ENCODE measurements around the gene C1QBP.

Gene C1QBP

DNA sequence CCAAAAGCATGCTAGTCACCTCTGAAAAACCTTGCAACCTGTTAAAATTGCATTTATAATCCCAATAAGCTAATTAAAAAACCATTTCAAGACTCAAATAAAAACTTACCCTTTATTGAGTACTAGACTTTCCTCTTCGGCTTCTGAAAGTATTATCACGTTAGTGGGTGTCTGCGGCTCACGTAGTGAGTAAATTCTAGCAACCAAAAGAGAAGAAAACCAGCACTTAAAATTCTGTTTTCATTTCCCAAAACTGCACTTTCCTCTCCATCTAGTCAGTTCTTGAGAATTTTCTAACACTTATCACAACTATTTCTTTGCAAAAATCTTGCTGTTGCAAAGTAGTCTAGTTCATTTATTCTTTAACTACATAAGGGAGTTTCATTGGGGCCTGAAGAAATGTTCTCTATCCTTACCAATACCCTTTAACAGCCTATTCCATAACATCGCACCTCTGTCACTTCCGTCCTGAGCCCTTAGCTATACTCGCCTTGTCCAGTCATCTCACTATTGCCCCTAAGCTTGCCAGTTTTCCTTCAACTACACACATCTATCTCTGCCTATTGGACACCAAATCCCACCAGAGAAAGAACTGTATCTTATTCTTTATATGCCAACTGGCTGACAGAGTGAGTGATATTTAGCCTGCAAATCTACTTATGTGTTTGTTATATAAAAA is 28.2 kb downstream of the C1QBP start:
- TF ChIP-seq CTCF (IDR thresholded peaks at IDR 0.05; ENCODE audit: low read depth, low read length) = no peak
- no peak overlapping the region for H3K4me3 ChIP-seq (ENCODE audit: low read depth, low read length)

DNA sequence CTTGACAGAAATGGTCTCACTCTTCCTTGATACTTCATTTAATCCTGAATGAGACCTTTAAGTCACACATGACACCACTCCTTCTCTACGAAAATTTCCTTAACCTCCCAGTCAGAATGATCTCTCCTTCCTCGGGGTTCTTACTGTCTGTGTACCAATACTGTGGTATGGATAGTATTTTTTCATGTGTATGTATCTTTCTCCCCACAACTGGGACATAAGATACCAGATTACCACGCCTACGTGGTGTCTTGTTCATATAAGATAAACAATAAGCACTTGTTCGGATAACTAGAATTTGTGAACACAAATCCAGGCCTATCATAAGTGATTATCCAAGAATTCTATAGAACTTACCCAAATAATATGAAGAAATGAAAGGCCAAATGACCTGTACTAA is 30.8 kb downstream of the C1QBP start:
- TF ChIP-seq CTCF (IDR thresholded peaks at IDR 0.05; ENCODE audit: low read depth, low read length) = no peak

GRCh38 chr17:5405400-5405799 is 33.6 kb downstream of the C1QBP start:
- no peak overlapping the region for H3K4me3 ChIP-seq (ENCODE audit: low read depth, low read length)
- no peak for TF ChIP-seq CTCF (IDR thresholded peaks at IDR 0.05; ENCODE audit: low read depth, low read length)

More for the DNA sequence above, 30.8 kb downstream of the C1QBP start:
- no peak overlapping the region for H3K4me3 ChIP-seq (ENCODE audit: low read depth, low read length)

DNA sequence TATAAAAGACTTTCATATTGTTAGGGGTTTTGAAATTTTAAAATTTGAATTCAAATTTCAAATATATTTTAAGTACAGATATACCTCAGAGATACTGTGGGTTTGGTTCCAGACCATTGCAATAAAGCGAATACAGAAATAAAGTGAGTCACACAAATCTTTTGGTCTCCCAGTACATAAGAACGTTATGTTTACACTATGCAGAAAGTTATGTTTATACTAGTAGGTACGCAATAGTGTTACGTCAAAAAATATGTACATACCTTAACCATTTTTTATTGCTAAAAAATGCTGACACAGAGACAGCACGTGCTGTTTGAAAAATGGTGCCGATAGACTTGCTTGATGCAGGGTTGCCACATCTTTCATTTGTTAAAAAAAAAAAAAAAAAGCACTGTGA is 39.2 kb downstream of the C1QBP start:
- no peak overlapping the region for H3K4me3 ChIP-seq (ENCODE audit: low read depth, low read length)
- TF ChIP-seq CTCF (IDR thresholded peaks at IDR 0.05; ENCODE audit: low read depth, low read length) = no peak

DNA sequence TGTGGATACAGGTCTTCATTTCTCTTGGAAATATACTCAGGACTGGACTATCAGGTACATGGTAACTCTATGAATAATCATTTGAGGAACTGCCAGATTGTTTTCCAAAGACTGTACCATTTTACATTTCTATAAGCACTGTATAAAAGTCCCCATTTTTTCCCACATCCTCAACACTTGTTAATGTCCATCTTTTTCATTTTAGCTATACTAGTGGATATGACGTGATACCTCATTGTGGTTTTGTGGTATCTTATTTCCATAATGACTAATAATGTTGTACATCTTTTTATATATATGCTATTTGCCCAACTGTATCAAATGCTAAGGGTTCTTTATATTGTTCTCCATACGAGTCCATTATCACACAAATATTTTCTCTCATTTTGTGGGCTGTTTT is 42.3 kb downstream of the C1QBP start:
- no peak for TF ChIP-seq CTCF (IDR thresholded peaks at IDR 0.05; ENCODE audit: low read depth, low read length)
- H3K4me3 ChIP-seq (ENCODE audit: low read depth, low read length) = no peak overlapping the region

DNA sequence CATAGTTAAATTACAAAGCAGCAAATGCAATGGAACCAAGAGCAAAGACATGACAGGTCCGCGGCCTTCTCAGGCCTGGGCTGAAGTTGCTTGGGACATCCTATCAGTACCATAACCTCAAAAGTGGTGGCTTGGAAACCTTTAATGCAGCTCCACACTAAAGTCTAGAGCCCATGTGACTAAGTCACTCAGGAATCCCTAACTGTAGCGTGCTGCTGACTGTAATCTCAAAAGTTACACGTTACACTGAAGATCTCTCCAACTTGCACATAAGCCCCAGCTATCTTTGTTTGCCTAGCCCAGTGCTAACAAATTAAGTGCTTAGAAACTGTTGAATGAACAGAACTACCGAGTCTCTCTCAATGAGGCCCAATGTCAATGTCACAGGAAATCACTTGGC is 47.3 kb downstream of the C1QBP start:
- no peak overlapping the region for H3K4me3 ChIP-seq (ENCODE audit: low read depth, low read length)
- no peak for TF ChIP-seq CTCF (IDR thresholded peaks at IDR 0.05; ENCODE audit: low read depth, low read length)

Data from WI38 (cell line).